NCI-H82 (cell line): ENCODE data around the gene PCDH9.
"Not testable (repeated sequence)": the region's sequence is repeated elsewhere in the genome, so short reads cannot be mapped to it uniquely, and the experiment has no call there.

Source experiments
- DNase-seq: peaks from one replicate; lab custom pipeline; 2025; lab: John Stamatoyannopoulos, UW

The PCDH9 gene

GRCh38 chr13:66339214-66339613 is 890.9 kb downstream of the PCDH9 start:
- DNase-seq = no peak

GRCh38 chr13:66338542-66338941 is 891.6 kb downstream of the PCDH9 start:
- no peak for DNase-seq

- DNase-seq = no peak
These were observed 894.5 kb downstream of the PCDH9 start for GRCh38 chr13:66335626-66336025.

GRCh38 chr13:66329988-66330451 is 900.1 kb downstream of the PCDH9 start:
- peak; percentile 88 for DNase-seq

- DNase-seq = no peak
These were observed 901.7 kb downstream of the PCDH9 start for GRCh38 chr13:66328476-66328875.

- DNase-seq = no peak
These were observed 906.3 kb downstream of the PCDH9 start for GRCh38 chr13:66323745-66324347.

GRCh38 chr13:66322936-66323335 is 907.2 kb downstream of the PCDH9 start:
- no peak for DNase-seq

- DNase-seq = no peak
These were observed 907.9 kb downstream of the PCDH9 start for GRCh38 chr13:66322193-66322740.

GRCh38 chr13:66314911-66315310 is 915.2 kb downstream of the PCDH9 start:
- peak; percentile 42 for DNase-seq

GRCh38 chr13:66313413-66313812 is 916.7 kb downstream of the PCDH9 start:
- DNase-seq = no peak

- no peak for DNase-seq
These were observed 917.6 kb downstream of the PCDH9 start for GRCh38 chr13:66312312-66313087.

- no peak for DNase-seq
These were observed 924.0 kb downstream of the PCDH9 start for GRCh38 chr13:66305961-66306617.

- no peak for DNase-seq
These were observed 928.7 kb downstream of the PCDH9 start for GRCh38 chr13:66301482-66301881.

GRCh38 chr13:66301006-66301405 is 929.1 kb downstream of the PCDH9 start:
- DNase-seq = no peak

GRCh38 chr13:66296875-66297274 is 933.3 kb downstream of the PCDH9 start:
- no peak for DNase-seq

GRCh38 chr13:66296328-66296727 is 933.8 kb downstream of the PCDH9 start:
- no peak for DNase-seq

- DNase-seq = not testable (repeated sequence)
These were observed 943.3 kb downstream of the PCDH9 start for GRCh38 chr13:66286806-66287205.

GRCh38 chr13:66275416-66275815 is 954.7 kb downstream of the PCDH9 start:
- DNase-seq = peak; percentile 69

- no peak for DNase-seq
These were observed 957.1 kb downstream of the PCDH9 start for GRCh38 chr13:66273011-66273410.

- no peak for DNase-seq
These were observed 963.4 kb downstream of the PCDH9 start for GRCh38 chr13:66266761-66267160.

- DNase-seq = no peak
These were observed 963.8 kb downstream of the PCDH9 start for GRCh38 chr13:66266348-66266747.

- DNase-seq = no peak
These were observed 964.8 kb downstream of the PCDH9 start for GRCh38 chr13:66265371-66265770.

GRCh38 chr13:66264971-66265370 is 965.2 kb downstream of the PCDH9 start:
- no peak for DNase-seq
